ENCODE data around the gene RAET1E. TPM values are rescaled to one million over a fixed set of nuclear protein-coding genes. Genes with fewer than 3 reads are reported as not detected.

The RAET1E gene
- total RNA-seq, 1 experiment from 2014 or later: not detected

DNA sequence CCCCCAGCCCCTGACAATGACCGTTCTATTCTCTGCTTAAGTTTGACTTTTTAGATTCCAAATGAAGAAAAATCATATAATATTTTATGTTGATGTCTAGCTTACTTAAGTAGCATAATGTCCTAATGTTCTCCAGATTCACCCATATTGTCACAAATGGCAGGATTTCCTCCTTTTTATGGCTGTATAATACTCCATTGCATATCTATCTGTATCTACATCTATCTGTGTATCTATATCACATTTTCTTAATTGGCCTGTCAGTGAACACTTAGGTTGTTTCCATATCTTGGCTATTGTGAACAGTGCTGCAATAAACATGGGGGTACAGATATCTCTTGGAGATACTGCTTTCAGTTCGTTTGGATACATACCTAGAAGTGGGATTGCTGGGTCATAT, 26.7 kb downstream of the RAET1E start:
- TF ChIP-seq, protein P1, sequence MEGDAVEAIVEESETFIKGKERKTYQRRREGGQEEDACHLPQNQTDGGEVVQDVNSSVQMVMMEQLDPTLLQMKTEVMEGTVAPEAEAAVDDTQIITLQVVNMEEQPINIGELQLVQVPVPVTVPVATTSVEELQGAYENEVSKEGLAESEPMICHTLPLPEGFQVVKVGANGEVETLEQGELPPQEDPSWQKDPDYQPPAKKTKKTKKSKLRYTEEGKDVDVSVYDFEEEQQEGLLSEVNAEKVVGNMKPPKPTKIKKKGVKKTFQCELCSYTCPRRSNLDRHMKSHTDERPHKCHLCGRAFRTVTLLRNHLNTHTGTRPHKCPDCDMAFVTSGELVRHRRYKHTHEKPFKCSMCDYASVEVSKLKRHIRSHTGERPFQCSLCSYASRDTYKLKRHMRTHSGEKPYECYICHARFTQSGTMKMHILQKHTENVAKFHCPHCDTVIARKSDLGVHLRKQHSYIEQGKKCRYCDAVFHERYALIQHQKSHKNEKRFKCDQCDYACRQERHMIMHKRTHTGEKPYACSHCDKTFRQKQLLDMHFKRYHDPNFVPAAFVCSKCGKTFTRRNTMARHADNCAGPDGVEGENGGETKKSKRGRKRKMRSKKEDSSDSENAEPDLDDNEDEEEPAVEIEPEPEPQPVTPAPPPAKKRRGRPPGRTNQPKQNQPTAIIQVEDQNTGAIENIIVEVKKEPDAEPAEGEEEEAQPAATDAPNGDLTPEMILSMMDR (conservative IDR thresholded peaks at IDR 0.05): no peak
- no peak overlapping the region for H2BK15ac ChIP-seq (ENCODE audit: low read depth, low read length)
- no peak overlapping the region for H3K14ac ChIP-seq (ENCODE audit: insufficient read depth, low read length)
- no peaks in the 10 kb centered on the region for H3K9me3 ChIP-seq (ENCODE audit: control insufficient read depth, low read depth, low read length)
- no peak overlapping the region for H3K27ac ChIP-seq (ENCODE audit: insufficient read length, low read depth, low read length)
- H3K4ac ChIP-seq (ENCODE audit: low read depth, low read length): no peak overlapping the region
- H2AK5ac ChIP-seq (ENCODE audit: insufficient read length, low read length): no peak overlapping the region
- H3K23ac ChIP-seq (ENCODE audit: insufficient read length, low read depth, low read length): no peak overlapping the region
- H3K9ac ChIP-seq (ENCODE audit: extremely low read depth, insufficient read length, low read length): no peak overlapping the region
- H4K20me1 ChIP-seq (ENCODE audit: control insufficient read depth, insufficient read depth, insufficient read length): no peaks in the 10 kb centered on the region
- no peaks in the 10 kb centered on the region for H3K4me1 ChIP-seq (ENCODE audit: insufficient read depth, low read length)
- WGBS (ENCODE audit: extremely low coverage, insufficient read length, low lambda C conversion rate): no CpG with 5 or more reads among the region's 2 CpGs
- no peak overlapping the region for H2BK120ac ChIP-seq (ENCODE audit: low read depth, low read length, poor library complexity, severe bottlenecking)
- peaks cover 8 to 11% of the 10 kb centered on the region in 2 experiments; a peak in 4 of 5 replicates for H3K9me3 Mint-ChIP-seq
- no peak overlapping the region for H2BK5ac ChIP-seq (ENCODE audit: insufficient read length, low read length)
- H4K8ac ChIP-seq (replicated peaks; ENCODE audit: insufficient read length, low read depth, low read length): no peak overlapping the region
- no peak overlapping the region for H3K4me2 ChIP-seq (ENCODE audit: insufficient read depth, insufficient read length, low read length)
- H4K5ac ChIP-seq (ENCODE audit: insufficient read length, low read depth, low read length): no peak overlapping the region
- no peak overlapping the region for H3K56ac ChIP-seq (ENCODE audit: insufficient read length, low read depth, low read length)
- H3K27ac Mint-ChIP-seq: no peak overlapping the region
- no peak overlapping the region for H3K4me3 Mint-ChIP-seq
- H2BK20ac ChIP-seq (ENCODE audit: low read depth, low read length, poor library complexity, severe bottlenecking): no peak overlapping the region
- H3K23me2 ChIP-seq (ENCODE audit: insufficient read length, low read depth, low read length, poor library complexity, severe bottlenecking): no peaks in the 10 kb centered on the region
- H2BK12ac ChIP-seq (ENCODE audit: insufficient read length, low read depth, low read length): no peak overlapping the region
- H3K27me3 ChIP-seq (ENCODE audit: insufficient read depth, low read length): no peaks in the 10 kb centered on the region
- DNase-seq: no peak
- no peaks in the 10 kb centered on the region for H3K79me1 ChIP-seq (ENCODE audit: insufficient read depth, low read depth, low read length, poor library complexity, severe bottlenecking)
- H3T11ph ChIP-seq (ENCODE audit: low read length): no peak overlapping the region
- H3K36me3 Mint-ChIP-seq (ENCODE audit: insufficient read depth in 1 of 3, low read depth in 3 of 3): peaks cover 0 to 2% (median 0%) of the 10 kb centered on the region in 3 experiments; a peak in 2 of 7 replicates
- peaks cover 11% of the 10 kb centered on the region for H3K27me3 Mint-ChIP-seq (ENCODE audit: low read depth)
- no peaks in the 10 kb centered on the region for H3K79me2 ChIP-seq (ENCODE audit: insufficient read depth, low read length)
- no peak overlapping the region for H4K91ac ChIP-seq (ENCODE audit: insufficient read length, low read depth, low read length)
- peaks cover 11 to 13% of the 10 kb centered on the region in 2 experiments for H3K4me1 Mint-ChIP-seq
- no peak overlapping the region for H3K18ac ChIP-seq (ENCODE audit: insufficient read length, low read depth, low read length)
- H2AFZ ChIP-seq (ENCODE audit: low read length): no peak overlapping the region
